ENCODE results near the gene DSP. TPM values are rescaled to one million over a fixed set of nuclear protein-coding genes. Genes with fewer than 3 reads are reported as not detected.

Gene DSP
- total RNA-seq, 1 donor from 2014 or later = 7.2 TPM

- H3K27ac ChIP-seq = no peak overlapping the region
- intact Hi-C loops (cut with DNase I) = no loop called here
Observed at GRCh38 chr6:7550433-7550801, 8.9 kb downstream of the DSP start.

DNA sequence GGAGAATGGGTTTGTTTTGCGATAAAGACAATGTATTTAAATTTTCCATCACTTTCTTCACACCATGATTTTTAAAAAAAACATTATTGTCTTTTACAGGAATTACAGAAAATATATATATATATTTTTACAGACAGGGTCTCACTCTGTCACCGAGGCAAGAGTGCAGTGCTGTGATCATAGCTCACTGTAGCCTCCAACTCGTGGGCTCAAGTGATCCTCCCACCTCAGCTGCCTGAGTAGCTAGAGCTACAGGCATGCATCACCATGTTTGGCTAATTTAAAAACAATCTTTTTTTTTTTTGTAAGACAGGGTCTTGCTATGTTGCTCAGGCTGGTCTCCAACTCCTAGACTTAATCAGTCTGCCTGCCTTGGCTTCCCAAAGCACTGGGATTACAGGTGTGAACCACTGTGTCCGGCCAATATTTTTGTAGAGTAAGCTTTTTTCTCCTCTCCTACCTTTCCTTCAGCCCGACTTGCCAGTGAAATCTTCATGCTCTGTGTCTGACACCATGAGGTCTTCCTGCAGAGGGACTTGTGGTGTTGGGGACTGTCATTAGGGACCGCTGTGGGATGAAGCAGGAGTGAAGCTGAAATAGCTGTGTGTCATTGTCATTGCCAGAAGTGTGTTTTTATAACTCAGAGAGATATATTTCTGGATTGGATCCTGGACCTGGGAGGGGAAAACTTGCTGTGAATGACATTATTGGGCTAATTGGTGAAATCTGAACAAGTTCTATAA lies 13.2 kb downstream of the DSP start:
- no peak for DNase-seq (ENCODE audit: low spot score in 2 of 2)
- Histone ChIP-seq H3K36me3 (no peaks in the 10 kb centered on the region), H3K27me3 (no peaks in the 10 kb centered on the region), H3K4me1 (no peaks in the 10 kb centered on the region), H3K4me3 (no peak overlapping the region), H3K27ac (no peak overlapping the region), H3K9me3 (no peaks in the 10 kb centered on the region)
- intact Hi-C loops (cut with DNase I) = no loop called here
- no peak for TF ChIP-seq CTCF (IDR thresholded peaks at IDR 0.05)

More at GRCh38 chr6:7550433-7550801, 8.9 kb downstream of the DSP start:
- no peak overlapping the region for H3K4me3 ChIP-seq
- no peaks in the 10 kb centered on the region for H3K27me3 ChIP-seq
- no peak for TF ChIP-seq CTCF (IDR thresholded peaks at IDR 0.05)
- H3K36me3 ChIP-seq = no peaks in the 10 kb centered on the region
- H3K4me1 ChIP-seq = no peaks in the 10 kb centered on the region
- DNase-seq (ENCODE audit: low spot score in 2 of 2) = no peak
- H3K9me3 ChIP-seq = no peaks in the 10 kb centered on the region

DNA sequence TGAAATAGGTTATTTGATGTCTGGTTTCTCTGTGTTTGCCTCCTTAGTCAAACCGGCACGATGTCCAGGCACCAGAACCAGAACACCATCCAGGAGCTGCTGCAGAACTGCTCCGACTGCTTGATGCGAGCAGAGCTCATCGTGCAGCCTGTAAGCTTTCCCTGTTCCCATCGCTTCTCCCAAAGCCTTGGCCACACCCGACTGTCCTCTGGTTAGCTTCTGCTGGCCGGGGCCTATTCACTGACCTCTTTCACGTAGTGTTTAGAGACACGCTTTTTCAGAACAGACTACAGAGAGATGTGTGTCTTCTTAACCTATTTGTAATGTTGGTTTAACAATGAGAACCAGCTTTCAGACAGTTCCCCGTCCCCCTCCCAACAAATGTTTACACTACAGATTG lies 14.2 kb downstream of the DSP start:
- Histone ChIP-seq H3K4me1 (no peaks in the 10 kb centered on the region), H3K36me3 (no peaks in the 10 kb centered on the region), H3K27me3 (no peaks in the 10 kb centered on the region), H3K27ac (no peak overlapping the region), H3K4me3 (no peak overlapping the region), H3K9me3 (no peaks in the 10 kb centered on the region)
- intact Hi-C loops (cut with DNase I) = no loop called here
- DNase-seq (ENCODE audit: low spot score in 2 of 2) = no peak
- no peak for TF ChIP-seq CTCF (IDR thresholded peaks at IDR 0.05)

DNA sequence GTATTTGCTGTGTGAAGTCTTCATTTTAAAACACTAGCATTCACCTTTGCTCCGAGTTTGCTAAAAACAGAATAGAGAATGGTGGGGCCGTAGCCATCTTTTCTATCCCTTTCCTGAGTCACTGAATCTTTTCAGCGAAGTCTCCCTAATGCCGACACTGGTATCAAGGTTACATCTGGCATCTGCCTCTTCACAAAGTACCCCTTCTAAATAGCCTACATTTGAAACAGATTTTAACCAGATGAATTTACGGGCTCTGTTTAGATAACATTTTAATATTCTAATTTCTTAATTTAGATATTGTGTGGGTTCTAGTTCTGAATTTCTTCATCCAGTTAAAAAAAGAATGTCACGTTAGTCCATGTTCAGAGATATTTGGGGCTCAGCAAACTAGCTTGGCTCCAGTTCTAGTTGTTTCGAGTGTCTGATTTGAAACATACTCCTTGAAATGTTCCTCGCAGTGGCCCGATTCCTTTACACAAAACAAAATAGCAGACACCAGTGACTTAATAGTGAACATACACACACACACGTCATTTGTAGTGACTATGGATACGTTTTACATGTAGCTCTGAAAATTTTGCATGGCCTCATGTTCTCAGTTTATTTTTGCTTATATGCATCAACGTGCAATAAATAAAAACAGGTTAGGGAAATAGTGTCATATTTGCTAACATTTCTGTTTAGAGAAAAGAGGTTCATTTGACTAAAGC lies 15.1 kb downstream of the DSP start:
- intact Hi-C loops (cut with DNase I) = no loop called here
- TF ChIP-seq CTCF (IDR thresholded peaks at IDR 0.05) = no peak
- Histone ChIP-seq H3K4me1 (no peaks in the 10 kb centered on the region), H3K27ac (no peak overlapping the region), H3K36me3 (no peaks in the 10 kb centered on the region), H3K27me3 (no peaks in the 10 kb centered on the region), H3K4me3 (no peak overlapping the region), H3K9me3 (no peaks in the 10 kb centered on the region)
- no peak for DNase-seq (ENCODE audit: low spot score in 2 of 2)

DNA sequence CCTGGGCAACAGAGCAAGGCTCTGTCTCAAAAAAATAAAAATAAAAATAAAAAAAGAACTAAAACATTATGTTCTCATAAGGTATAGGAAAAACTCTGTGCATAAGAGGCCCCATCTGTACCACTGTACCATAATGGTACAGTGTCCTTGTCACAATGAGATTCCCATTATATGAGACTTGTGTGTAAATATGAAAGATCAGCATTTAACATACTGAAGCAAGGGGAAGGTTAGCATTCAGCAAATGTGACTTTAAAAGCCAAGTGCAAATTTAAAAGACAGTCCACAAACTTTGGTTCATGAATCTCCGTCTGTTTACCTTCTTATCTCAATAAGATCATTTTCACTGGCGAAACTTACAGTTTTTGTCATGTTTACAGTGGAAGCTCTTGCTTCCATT lies 16.2 kb downstream of the DSP start:
- TF ChIP-seq CTCF (IDR thresholded peaks at IDR 0.05) = no peak
- Histone ChIP-seq H3K4me1 (no peaks in the 10 kb centered on the region), H3K9me3 (no peaks in the 10 kb centered on the region), H3K27ac (no peak overlapping the region), H3K4me3 (no peak overlapping the region), H3K36me3 (no peaks in the 10 kb centered on the region), H3K27me3 (no peaks in the 10 kb centered on the region)
- intact Hi-C loops (cut with DNase I) = no loop called here
- DNase-seq (ENCODE audit: low spot score in 2 of 2) = no peak
